Chondrocyte (in vitro differentiated cells): ENCODE results near the gene CADPS2. TPM values are rescaled to one million over a fixed set of nuclear protein-coding genes. Genes with fewer than 3 reads are reported as not detected.

Source experiments
- DNase-seq: peaks from one replicate; pipeline ENCODE4 v3.0.0; 2021; ENCODE audit warnings: mixed read lengths, low spot score
- H3K27ac Mint-ChIP-seq: one replicate; pipeline ENCODE4 v1.8.0; 2021; ENCODE audit warnings: mild to moderate bottlenecking, moderate library complexity, mixed read lengths; ENCODE audit not compliant: unreplicated experiment
- H3K27me3 Mint-ChIP-seq: 2 replicates; pipeline ENCODE4 v1.8.0; 2021; ENCODE audit warnings: low read depth, mixed read lengths
- H3K36me3 Mint-ChIP-seq: 2 replicates; pipeline ENCODE4 v1.8.0; 2021; ENCODE audit warnings: low read depth, mixed read lengths
- H3K4me1 Mint-ChIP-seq: 2 replicates; pipeline ENCODE4 v1.8.0; 2021; ENCODE audit warnings: low read depth, mild to moderate bottlenecking, mixed read lengths
- H3K4me3 Mint-ChIP-seq: one replicate; pipeline ENCODE4 v1.8.0; 2021; ENCODE audit warnings: mild to moderate bottlenecking, moderate library complexity, mixed read lengths; ENCODE audit not compliant: unreplicated experiment
- H3K9me3 Mint-ChIP-seq: 2 replicates; pipeline ENCODE4 v1.8.0; 2021; ENCODE audit warnings: low read depth, mixed read lengths
- CTCF ChIP-seq: fragments of 200-600 bp; sonication (generic); IDR thresholded peaks from 2 replicates; pipeline ENCODE4 v1.5.0; 2021; ENCODE audit warnings: antibody characterized with exemption, mild to moderate bottlenecking, moderate library complexity
- total RNA-seq: library from RNA; stranded (reverse); gene quantifications from 3 replicates; pipeline ENCODE4 v1.2.1, GENCODE V29; 2021

CADPS2 gene
- total RNA-seq, 1 donor from 2014 or later = 0.32 TPM

GRCh38 chr7:122790132-122790531 lies 96.1 kb downstream of the CADPS2 start:
- peaks cover 2% of the 10 kb centered on the region for H3K27me3 Mint-ChIP-seq
- no peak overlapping the region for H3K27ac Mint-ChIP-seq
- DNase-seq = no peak
- TF ChIP-seq CTCF = no peak
- H3K4me1 Mint-ChIP-seq = no peaks in the 10 kb centered on the region
- H3K9me3 Mint-ChIP-seq = no peaks in the 10 kb centered on the region
- H3K36me3 Mint-ChIP-seq = no peaks in the 10 kb centered on the region
- no peak overlapping the region for H3K4me3 Mint-ChIP-seq

GRCh38 chr7:122789156-122789555 lies 97.1 kb downstream of the CADPS2 start:
- Mint-ChIP-seq H3K9me3 (no peaks in the 10 kb centered on the region), H3K27me3 (peaks cover 2% of the 10 kb centered on the region), H3K27ac (no peak overlapping the region), H3K4me1 (no peaks in the 10 kb centered on the region), H3K4me3 (no peak overlapping the region), H3K36me3 (no peaks in the 10 kb centered on the region)
- no peak for TF ChIP-seq CTCF
- DNase-seq = no peak

- no peaks in the 10 kb centered on the region for H3K4me1 Mint-ChIP-seq
- no peak for TF ChIP-seq CTCF
- no peak for DNase-seq
- no peak overlapping the region for H3K27ac Mint-ChIP-seq
- H3K9me3 Mint-ChIP-seq = no peaks in the 10 kb centered on the region
- no peak overlapping the region for H3K4me3 Mint-ChIP-seq
- H3K36me3 Mint-ChIP-seq = no peaks in the 10 kb centered on the region
- H3K27me3 Mint-ChIP-seq = peaks cover 8% of the 10 kb centered on the region
Measured at GRCh38 chr7:122770686-122771335, 115.4 kb downstream of the CADPS2 start.

GRCh38 chr7:122768827-122769226 lies 117.4 kb downstream of the CADPS2 start:
- H3K4me1 Mint-ChIP-seq = no peaks in the 10 kb centered on the region
- no peak for TF ChIP-seq CTCF
- peaks cover 10% of the 10 kb centered on the region for H3K27me3 Mint-ChIP-seq
- no peaks in the 10 kb centered on the region for H3K36me3 Mint-ChIP-seq
- H3K27ac Mint-ChIP-seq = no peak overlapping the region
- no peak overlapping the region for H3K4me3 Mint-ChIP-seq
- no peak for DNase-seq
- no peaks in the 10 kb centered on the region for H3K9me3 Mint-ChIP-seq

GRCh38 chr7:122767339-122767738 lies 118.9 kb downstream of the CADPS2 start:
- no peak for TF ChIP-seq CTCF
- DNase-seq = no peak
- Mint-ChIP-seq H3K27ac (no peak overlapping the region), H3K9me3 (no peaks in the 10 kb centered on the region), H3K4me1 (no peaks in the 10 kb centered on the region), H3K27me3 (peaks cover 11% of the 10 kb centered on the region), H3K36me3 (no peaks in the 10 kb centered on the region), H3K4me3 (no peak overlapping the region)
